Measurements from ENCODE around the gene NRXN3. TPM values are rescaled to one million over a fixed set of nuclear protein-coding genes. Genes with fewer than 3 reads are reported as not detected.

NRXN3 gene
- polyA plus RNA-seq, 1 experiment, result 1.1 TPM

DNA sequence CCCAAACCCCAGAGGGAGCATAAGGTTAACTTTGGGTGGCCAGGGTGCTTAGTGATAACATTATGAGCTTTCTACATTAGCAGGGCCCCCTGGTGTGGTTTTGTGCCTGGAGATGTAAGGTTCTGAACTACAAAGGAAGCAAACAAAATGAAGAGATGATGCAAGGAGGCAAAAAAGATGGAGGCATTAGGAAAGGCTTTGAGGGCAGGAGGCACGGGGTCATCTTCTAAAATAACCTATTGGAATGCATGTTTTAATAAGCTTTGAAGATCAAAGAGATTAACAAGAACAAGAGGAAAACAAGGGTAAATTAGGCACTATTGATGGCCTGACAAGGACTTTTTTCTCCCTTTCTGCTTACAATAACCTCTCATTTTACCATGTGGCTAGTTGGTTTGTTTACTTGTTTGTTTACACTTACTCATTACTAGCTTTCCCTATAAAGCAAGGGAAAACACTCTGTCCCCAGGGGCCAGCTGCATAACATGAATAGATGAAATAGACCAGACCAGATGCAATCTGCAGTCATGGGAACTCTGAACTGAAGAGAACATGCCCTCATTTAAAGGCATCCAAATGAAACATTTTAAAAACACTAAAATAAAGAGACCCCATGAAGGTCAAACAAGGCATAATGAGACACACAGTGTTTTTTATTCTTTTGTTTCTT is 1650.8 kb downstream of the NRXN3 start:
- Histone ChIP-seq H3K27me3 (ENCODE audit: control insufficient read depth, insufficient read depth, low read length) (no peaks in the 10 kb centered on the region), H3K9me3 (ENCODE audit: control insufficient read depth, insufficient read depth, low read length) (no peaks in the 10 kb centered on the region), H3K27ac (ENCODE audit: low read depth, low read length) (no peak overlapping the region), H3K4me3 (ENCODE audit: low read depth, low read length) (no peak overlapping the region)
- POLR2A ChIA-PET, result no interaction called here
- no peak for DNase-seq (ENCODE audit: low read depth, low spot score)
- CTCF ChIA-PET, result interaction anchor here (0.6 to 1.7 kb wide), 4 partner anchors 19 to 887 kb away, joined by 3 to 4 read pairs (median 4); no protein-coding TSS in a partner anchor
- TF ChIP-seq, protein P1, sequence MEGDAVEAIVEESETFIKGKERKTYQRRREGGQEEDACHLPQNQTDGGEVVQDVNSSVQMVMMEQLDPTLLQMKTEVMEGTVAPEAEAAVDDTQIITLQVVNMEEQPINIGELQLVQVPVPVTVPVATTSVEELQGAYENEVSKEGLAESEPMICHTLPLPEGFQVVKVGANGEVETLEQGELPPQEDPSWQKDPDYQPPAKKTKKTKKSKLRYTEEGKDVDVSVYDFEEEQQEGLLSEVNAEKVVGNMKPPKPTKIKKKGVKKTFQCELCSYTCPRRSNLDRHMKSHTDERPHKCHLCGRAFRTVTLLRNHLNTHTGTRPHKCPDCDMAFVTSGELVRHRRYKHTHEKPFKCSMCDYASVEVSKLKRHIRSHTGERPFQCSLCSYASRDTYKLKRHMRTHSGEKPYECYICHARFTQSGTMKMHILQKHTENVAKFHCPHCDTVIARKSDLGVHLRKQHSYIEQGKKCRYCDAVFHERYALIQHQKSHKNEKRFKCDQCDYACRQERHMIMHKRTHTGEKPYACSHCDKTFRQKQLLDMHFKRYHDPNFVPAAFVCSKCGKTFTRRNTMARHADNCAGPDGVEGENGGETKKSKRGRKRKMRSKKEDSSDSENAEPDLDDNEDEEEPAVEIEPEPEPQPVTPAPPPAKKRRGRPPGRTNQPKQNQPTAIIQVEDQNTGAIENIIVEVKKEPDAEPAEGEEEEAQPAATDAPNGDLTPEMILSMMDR (IDR thresholded peaks at IDR 0.05; ENCODE audit: low read depth, low read length), result no peak

DNA sequence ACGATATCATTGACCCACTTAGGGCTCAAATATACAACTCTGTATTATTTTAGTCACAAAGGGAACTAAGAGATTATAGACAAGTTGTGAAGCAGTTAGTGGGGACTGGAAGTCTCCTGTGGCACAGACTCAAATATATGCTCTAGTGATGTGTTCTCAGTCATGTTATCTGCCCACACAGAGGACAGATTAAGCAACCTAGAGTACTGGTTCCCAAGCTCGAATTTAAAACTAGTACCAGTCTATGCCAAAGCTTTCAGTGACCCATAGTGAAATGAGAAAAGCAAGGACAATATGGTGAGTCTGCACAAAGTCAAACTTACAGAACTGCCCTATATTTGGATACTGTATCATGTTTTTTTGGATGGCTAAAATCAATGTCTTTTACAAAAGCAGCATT is 1651.9 kb downstream of the NRXN3 start:
- no peaks in the 10 kb centered on the region for H3K9me3 ChIP-seq (ENCODE audit: control insufficient read depth, insufficient read depth, low read length)
- TF ChIP-seq, protein P1 (IDR thresholded peaks at IDR 0.05; ENCODE audit: low read depth, low read length), result no peak
- H3K27ac ChIP-seq (ENCODE audit: low read depth, low read length), result no peak overlapping the region
- no peak for DNase-seq (ENCODE audit: low read depth, low spot score)
- POLR2A ChIA-PET, result no interaction called here
- no peak overlapping the region for H3K4me3 ChIP-seq (ENCODE audit: low read depth, low read length)
- CTCF ChIA-PET, result interaction anchor here (0.5 to 1.7 kb wide), 3 partner anchors 18 to 888 kb away, joined by 3 to 4 read pairs (median 4); no protein-coding TSS in a partner anchor
- no peaks in the 10 kb centered on the region for H3K27me3 ChIP-seq (ENCODE audit: control insufficient read depth, insufficient read depth, low read length)

DNA sequence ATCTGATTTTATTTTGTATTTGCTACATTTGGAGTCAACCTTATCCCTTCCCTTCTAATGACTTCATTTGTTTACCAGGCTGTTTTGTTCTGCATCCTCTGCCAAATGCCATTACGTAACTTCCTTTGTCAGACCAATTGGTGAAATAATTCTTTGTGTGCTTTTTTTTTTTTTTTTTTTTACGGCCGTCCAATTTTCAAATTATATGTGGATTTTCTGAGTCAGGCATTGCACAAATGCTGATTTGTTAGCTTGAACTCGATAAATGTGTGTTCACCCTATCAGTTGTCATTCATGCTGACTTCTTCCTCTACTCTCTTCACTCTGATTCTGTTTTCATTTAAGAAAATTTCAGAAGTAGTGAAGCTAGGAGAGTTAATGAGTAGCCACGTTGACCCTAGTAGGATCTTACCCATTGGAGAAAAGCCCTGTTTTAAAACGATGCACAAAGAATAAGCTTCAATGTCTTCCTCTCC is 1654.9 kb downstream of the NRXN3 start:
- no peak overlapping the region for H3K27ac ChIP-seq (ENCODE audit: low read depth, low read length)
- TF ChIP-seq, protein P1 (IDR thresholded peaks at IDR 0.05; ENCODE audit: low read depth, low read length), result no peak
- H3K27me3 ChIP-seq (ENCODE audit: control insufficient read depth, insufficient read depth, low read length), result no peaks in the 10 kb centered on the region
- POLR2A ChIA-PET, result no interaction called here
- no peak for DNase-seq (ENCODE audit: low read depth, low spot score)
- no peak overlapping the region for H3K4me3 ChIP-seq (ENCODE audit: low read depth, low read length)
- no peaks in the 10 kb centered on the region for H3K9me3 ChIP-seq (ENCODE audit: control insufficient read depth, insufficient read depth, low read length)
- CTCF ChIA-PET, result interaction anchor here (0.6 kb wide), 1 partner anchor 16 kb away, joined by 3 read pairs; no protein-coding TSS in a partner anchor

DNA sequence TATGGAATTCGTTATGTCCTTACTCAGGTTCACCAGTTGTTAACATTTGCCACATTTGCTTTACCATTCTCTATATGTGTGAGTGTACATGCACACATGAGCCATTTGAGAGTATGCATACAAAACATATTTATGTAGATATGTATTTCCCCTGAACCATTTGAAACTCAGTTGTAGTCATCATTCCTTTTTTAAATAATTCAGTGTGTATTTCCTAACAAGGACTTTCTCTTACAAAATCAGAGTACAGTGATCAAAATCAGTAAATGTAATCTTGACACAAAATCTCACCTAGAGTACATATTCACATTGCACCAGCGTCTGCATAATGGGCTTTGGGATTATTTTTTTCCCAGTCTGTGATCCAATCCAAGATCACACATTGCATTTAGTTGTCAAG is 1656.2 kb downstream of the NRXN3 start:
- ChIA-PET POLR2A (no interaction called here), CTCF (no interaction called here)
- TF ChIP-seq, protein P1 (IDR thresholded peaks at IDR 0.05; ENCODE audit: low read depth, low read length), result no peak
- no peaks in the 10 kb centered on the region for H3K9me3 ChIP-seq (ENCODE audit: control insufficient read depth, insufficient read depth, low read length)
- H3K4me3 ChIP-seq (ENCODE audit: low read depth, low read length), result no peak overlapping the region
- no peaks in the 10 kb centered on the region for H3K27me3 ChIP-seq (ENCODE audit: control insufficient read depth, insufficient read depth, low read length)
- DNase-seq (ENCODE audit: low read depth, low spot score), result no peak
- H3K27ac ChIP-seq (ENCODE audit: low read depth, low read length), result no peak overlapping the region

DNA sequence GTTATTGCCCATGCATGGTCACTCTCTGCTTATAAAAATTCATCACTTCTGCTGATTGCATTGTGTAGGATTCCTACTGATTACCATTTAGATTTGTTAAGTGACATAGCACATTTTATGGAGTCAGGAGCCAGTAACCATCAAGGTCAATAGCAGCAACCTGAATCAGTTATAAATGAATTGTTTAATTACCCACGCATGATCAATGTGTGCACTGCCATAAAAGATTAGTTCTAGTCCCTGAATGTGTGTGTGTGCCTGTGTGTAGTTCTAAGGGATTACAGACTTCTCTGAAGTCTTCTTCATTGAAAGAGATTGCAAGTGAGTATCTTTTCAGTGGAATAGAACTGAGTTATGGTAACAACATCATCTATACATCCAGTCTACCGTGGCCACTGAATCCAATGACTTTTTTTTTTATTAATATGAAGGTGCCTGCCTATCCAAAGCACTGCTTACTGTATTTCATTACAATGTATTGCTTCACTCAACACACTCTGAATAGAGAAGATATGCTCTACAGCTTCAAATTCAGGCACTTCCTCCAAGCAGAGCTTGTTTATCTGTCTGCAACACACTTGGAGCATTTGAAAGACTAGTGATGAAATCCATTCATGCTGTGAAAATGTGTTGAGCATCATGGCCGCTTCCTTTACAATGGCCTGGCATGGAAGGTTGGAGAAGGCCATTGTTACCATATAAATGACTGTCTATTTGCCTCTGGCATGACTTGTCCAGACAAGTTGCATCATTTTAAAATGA is 1659.4 kb downstream of the NRXN3 start:
- no peak for DNase-seq (ENCODE audit: low read depth, low spot score)
- CTCF ChIA-PET, result no interaction called here
- Histone ChIP-seq H3K27ac (ENCODE audit: low read depth, low read length) (no peak overlapping the region), H3K9me3 (ENCODE audit: control insufficient read depth, insufficient read depth, low read length) (no peaks in the 10 kb centered on the region), H3K4me3 (ENCODE audit: low read depth, low read length) (no peak overlapping the region), H3K27me3 (ENCODE audit: control insufficient read depth, insufficient read depth, low read length) (no peaks in the 10 kb centered on the region)
- POLR2A ChIA-PET, result no interaction called here
- TF ChIP-seq, protein P1 (IDR thresholded peaks at IDR 0.05; ENCODE audit: low read depth, low read length), result no peak

Data from AG04450 (cell line).